Measurements from ENCODE around the gene SMIM41. TPM values are rescaled to one million over a fixed set of nuclear protein-coding genes. Genes with fewer than 3 reads are reported as not detected.

The SMIM41 gene
- polyA plus RNA-seq, 1 donor (not counting 4 experiments of a cell fraction or from before 2014, with no cell fraction given), result not detected

- dilution Hi-C loops (cut with MboI; ENCODE audit: extremely low pct_ligation_motif_present, low sequenced_read_pairs), result no loop called here
- H3K9me3 ChIP-seq (ENCODE audit: control insufficient read depth, low read depth, low read length), result no peaks in the 10 kb centered on the region
- no peak overlapping the region for H3K4me2 ChIP-seq (ENCODE audit: control insufficient read depth, extremely low read depth, insufficient read depth, low read depth, low read length)
- no peaks in the 10 kb centered on the region for H3K27me3 ChIP-seq (ENCODE audit: control insufficient read depth, extremely low read depth, insufficient read depth, low read length)
- FAIRE-seq (no peak), DNase-seq (ENCODE audit: low read depth, low spot score) (no peak)
- no peaks in the 10 kb centered on the region for H4K20me1 ChIP-seq (ENCODE audit: control insufficient read depth, extremely low read depth, insufficient read depth, low read length)
- H3K9me1 ChIP-seq (ENCODE audit: control insufficient read depth, extremely low read depth, insufficient read depth, low read length), result no peaks in the 10 kb centered on the region
- H3K4me3 ChIP-seq (ENCODE audit: control insufficient read depth in 2 of 3, extremely low read depth in 1 of 3, insufficient read depth in 2 of 3, low read depth in 1 of 3, low read length in 3 of 3), result no peak overlapping the region
- no peaks in the 10 kb centered on the region for H3K79me2 ChIP-seq (ENCODE audit: control insufficient read depth, insufficient read depth, low read length)
- no peak overlapping the region for H2AFZ ChIP-seq (ENCODE audit: control insufficient read depth, low read length)
- H3K9ac ChIP-seq (ENCODE audit: control insufficient read depth, extremely low read depth, insufficient read depth, low read length), result no peak overlapping the region
- TF ChIP-seq CTCF (optimal IDR thresholded peaks at IDR 0.05 in 1 of 3, IDR thresholded peaks at IDR 0.05 in 1 of 3, conservative IDR thresholded peaks at IDR 0.05 in 1 of 3; ENCODE audit: extremely low read depth in 1 of 3, insufficient read depth in 2 of 3, low read length in 3 of 3) (no peak), EZH2 (IDR thresholded peaks at IDR 0.05; ENCODE audit: low read length) (no peak)
- no peaks in the 10 kb centered on the region for H3K36me3 ChIP-seq (ENCODE audit: control insufficient read depth in 2 of 2, extremely low read depth in 1 of 2, insufficient read depth in 2 of 2, low read length in 2 of 2)
- peaks cover 15% of the 10 kb centered on the region for H3K4me1 ChIP-seq (ENCODE audit: control insufficient read depth, extremely low read depth, insufficient read depth, low read length)
- no peak overlapping the region for H3K27ac ChIP-seq (ENCODE audit: control insufficient read depth, insufficient read depth, low read length)
Observed at GRCh38 chr12:52055731-52056711, 23.5 kb upstream of the SMIM41 start.

- no peaks in the 10 kb centered on the region for H3K27me3 ChIP-seq (ENCODE audit: control insufficient read depth, extremely low read depth, insufficient read depth, low read length)
- TF ChIP-seq EZH2 (IDR thresholded peaks at IDR 0.05; ENCODE audit: low read length) (no peak), CTCF (optimal IDR thresholded peaks at IDR 0.05 in 1 of 3, IDR thresholded peaks at IDR 0.05 in 1 of 3, conservative IDR thresholded peaks at IDR 0.05 in 1 of 3; ENCODE audit: extremely low read depth in 1 of 3, insufficient read depth in 2 of 3, low read length in 3 of 3) (no peak)
- no peak overlapping the region for H3K27ac ChIP-seq (ENCODE audit: control insufficient read depth, insufficient read depth, low read length)
- dilution Hi-C loops (cut with MboI; ENCODE audit: extremely low pct_ligation_motif_present, low sequenced_read_pairs), result no loop called here
- H3K4me3 ChIP-seq (ENCODE audit: control insufficient read depth in 2 of 3, extremely low read depth in 1 of 3, insufficient read depth in 2 of 3, low read depth in 1 of 3, low read length in 3 of 3), result no peak overlapping the region
- H3K36me3 ChIP-seq (ENCODE audit: control insufficient read depth in 2 of 2, extremely low read depth in 1 of 2, insufficient read depth in 2 of 2, low read length in 2 of 2), result no peaks in the 10 kb centered on the region
- no peaks in the 10 kb centered on the region for H3K9me1 ChIP-seq (ENCODE audit: control insufficient read depth, extremely low read depth, insufficient read depth, low read length)
- no peak overlapping the region for H3K4me2 ChIP-seq (ENCODE audit: control insufficient read depth, extremely low read depth, insufficient read depth, low read depth, low read length)
- no peaks in the 10 kb centered on the region for H3K79me2 ChIP-seq (ENCODE audit: control insufficient read depth, insufficient read depth, low read length)
- FAIRE-seq (no peak), DNase-seq (ENCODE audit: low read depth, low spot score) (no peak)
- no peaks in the 10 kb centered on the region for H3K9me3 ChIP-seq (ENCODE audit: control insufficient read depth, low read depth, low read length)
- no peaks in the 10 kb centered on the region for H4K20me1 ChIP-seq (ENCODE audit: control insufficient read depth, extremely low read depth, insufficient read depth, low read length)
- no peak overlapping the region for H3K9ac ChIP-seq (ENCODE audit: control insufficient read depth, extremely low read depth, insufficient read depth, low read length)
- H2AFZ ChIP-seq (ENCODE audit: control insufficient read depth, low read length), result no peak overlapping the region
- peaks cover 9% of the 10 kb centered on the region for H3K4me1 ChIP-seq (ENCODE audit: control insufficient read depth, extremely low read depth, insufficient read depth, low read length)
Observed at GRCh38 chr12:52056801-52057637, 22.5 kb upstream of the SMIM41 start.

Data from keratinocyte (primary cell).